ENCODE measurements around the gene MAGIX. TPM values are rescaled to one million over a fixed set of nuclear protein-coding genes. Genes with fewer than 3 reads are reported as not detected.

The MAGIX gene
- polyA plus RNA-seq, 3 donors, result 1.1 to 2.0 (median 1.5) TPM

DNA sequence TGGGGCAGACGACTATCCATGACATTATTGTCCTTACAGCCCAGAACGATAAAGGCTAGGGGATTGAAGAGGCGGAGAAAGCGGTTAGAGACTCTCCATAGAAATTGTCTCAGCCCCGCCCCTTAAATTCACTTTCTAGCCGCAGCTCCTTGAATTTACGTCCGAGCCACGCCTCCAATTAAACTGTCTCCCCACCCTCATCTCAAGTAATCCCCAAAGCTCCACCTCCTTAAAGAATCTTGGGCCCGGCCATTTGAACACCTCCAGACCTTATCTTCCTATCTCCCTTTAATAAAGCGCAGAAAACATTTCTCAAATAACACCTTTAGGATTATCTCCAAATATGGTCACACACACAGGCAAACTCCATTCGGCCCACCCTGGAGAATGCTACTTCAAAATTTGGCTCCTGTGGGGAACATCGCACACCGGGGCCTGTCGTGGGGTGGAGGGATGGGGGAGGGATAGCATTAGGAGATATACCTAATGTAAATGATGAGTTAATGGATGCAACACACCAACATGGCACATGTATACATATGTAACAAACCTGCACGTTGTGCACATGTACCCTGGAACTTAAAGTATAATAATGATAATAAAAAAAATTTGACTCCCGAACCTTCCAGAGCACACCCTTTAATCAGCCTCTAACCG is 7.2 kb upstream of the MAGIX start:
- Histone ChIP-seq H3K27me3 (ENCODE audit: control insufficient read depth in 2 of 2, insufficient read depth in 2 of 2, low read length in 2 of 2) (no peaks in the 10 kb centered on the region), H3K4me1 (ENCODE audit: control insufficient read depth in 1 of 2, insufficient read depth in 2 of 2, low read length in 2 of 2) (peaks cover 12 to 18% of the 10 kb centered on the region in 2 donors), H3K36me3 (replicated peaks in 1 of 2; ENCODE audit: control insufficient read depth in 1 of 2, insufficient read depth in 2 of 2, low read length in 2 of 2) (no peaks in the 10 kb centered on the region), H3K27ac (ENCODE audit: low read depth in 1 of 2, low read length in 2 of 2) (peak overlapping the region; percentile 91 to 93), H2AFZ (ENCODE audit: insufficient read depth, low read depth, low read length, poor library complexity, severe bottlenecking) (peak overlapping the region; percentile 32), H4K20me1 (ENCODE audit: insufficient read depth, low read length) (no peaks in the 10 kb centered on the region), H3K9ac (ENCODE audit: insufficient read depth, low read length, poor library complexity, severe bottlenecking) (peak overlapping the region; percentile 79), H3K4me2 (replicated peaks; ENCODE audit: extremely low read depth, low read length, poor library complexity, severe bottlenecking) (peak overlapping the region; percentile 70), H3K79me2 (ENCODE audit: insufficient read depth, low read length) (no peaks in the 10 kb centered on the region), H3K9me3 (replicated peaks in 1 of 2; ENCODE audit: control insufficient read depth in 1 of 2, insufficient read depth in 1 of 2, low read length in 2 of 2) (no peaks in the 10 kb centered on the region), H3K4me3 (replicated peaks in 1 of 3; ENCODE audit: low read depth in 2 of 3, low read length in 3 of 3) (peak overlapping the region; percentile 37 to 72 (median 56))
- Mint-ChIP-seq H3K4me3 (peak overlapping the region; percentile 82 to 91), H3K4me1 (peaks cover 17% of the 10 kb centered on the region), H3K27ac (peak overlapping the region; percentile 96 to 98 (median 97)), H3K9me3 (peaks cover 0 to 13% (median 8%) of the 10 kb centered on the region in 7 donors), H3K27me3 (ENCODE audit: low read depth in 3 of 3) (no peaks in the 10 kb centered on the region), H3K36me3 (no peaks in the 10 kb centered on the region)
- intact Hi-C loops (cut with micrococcal nuclease), result no loop called here
- peak in 1 of 3 donors; percentile 18 for DNase-seq
- TF ChIP-seq, protein P1, sequence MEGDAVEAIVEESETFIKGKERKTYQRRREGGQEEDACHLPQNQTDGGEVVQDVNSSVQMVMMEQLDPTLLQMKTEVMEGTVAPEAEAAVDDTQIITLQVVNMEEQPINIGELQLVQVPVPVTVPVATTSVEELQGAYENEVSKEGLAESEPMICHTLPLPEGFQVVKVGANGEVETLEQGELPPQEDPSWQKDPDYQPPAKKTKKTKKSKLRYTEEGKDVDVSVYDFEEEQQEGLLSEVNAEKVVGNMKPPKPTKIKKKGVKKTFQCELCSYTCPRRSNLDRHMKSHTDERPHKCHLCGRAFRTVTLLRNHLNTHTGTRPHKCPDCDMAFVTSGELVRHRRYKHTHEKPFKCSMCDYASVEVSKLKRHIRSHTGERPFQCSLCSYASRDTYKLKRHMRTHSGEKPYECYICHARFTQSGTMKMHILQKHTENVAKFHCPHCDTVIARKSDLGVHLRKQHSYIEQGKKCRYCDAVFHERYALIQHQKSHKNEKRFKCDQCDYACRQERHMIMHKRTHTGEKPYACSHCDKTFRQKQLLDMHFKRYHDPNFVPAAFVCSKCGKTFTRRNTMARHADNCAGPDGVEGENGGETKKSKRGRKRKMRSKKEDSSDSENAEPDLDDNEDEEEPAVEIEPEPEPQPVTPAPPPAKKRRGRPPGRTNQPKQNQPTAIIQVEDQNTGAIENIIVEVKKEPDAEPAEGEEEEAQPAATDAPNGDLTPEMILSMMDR (IDR thresholded peaks at IDR 0.05), result no peak
- WGBS (ENCODE audit: insufficient coverage), result 0% methylated on average over 8 of the region's 18 CpGs

DNA sequence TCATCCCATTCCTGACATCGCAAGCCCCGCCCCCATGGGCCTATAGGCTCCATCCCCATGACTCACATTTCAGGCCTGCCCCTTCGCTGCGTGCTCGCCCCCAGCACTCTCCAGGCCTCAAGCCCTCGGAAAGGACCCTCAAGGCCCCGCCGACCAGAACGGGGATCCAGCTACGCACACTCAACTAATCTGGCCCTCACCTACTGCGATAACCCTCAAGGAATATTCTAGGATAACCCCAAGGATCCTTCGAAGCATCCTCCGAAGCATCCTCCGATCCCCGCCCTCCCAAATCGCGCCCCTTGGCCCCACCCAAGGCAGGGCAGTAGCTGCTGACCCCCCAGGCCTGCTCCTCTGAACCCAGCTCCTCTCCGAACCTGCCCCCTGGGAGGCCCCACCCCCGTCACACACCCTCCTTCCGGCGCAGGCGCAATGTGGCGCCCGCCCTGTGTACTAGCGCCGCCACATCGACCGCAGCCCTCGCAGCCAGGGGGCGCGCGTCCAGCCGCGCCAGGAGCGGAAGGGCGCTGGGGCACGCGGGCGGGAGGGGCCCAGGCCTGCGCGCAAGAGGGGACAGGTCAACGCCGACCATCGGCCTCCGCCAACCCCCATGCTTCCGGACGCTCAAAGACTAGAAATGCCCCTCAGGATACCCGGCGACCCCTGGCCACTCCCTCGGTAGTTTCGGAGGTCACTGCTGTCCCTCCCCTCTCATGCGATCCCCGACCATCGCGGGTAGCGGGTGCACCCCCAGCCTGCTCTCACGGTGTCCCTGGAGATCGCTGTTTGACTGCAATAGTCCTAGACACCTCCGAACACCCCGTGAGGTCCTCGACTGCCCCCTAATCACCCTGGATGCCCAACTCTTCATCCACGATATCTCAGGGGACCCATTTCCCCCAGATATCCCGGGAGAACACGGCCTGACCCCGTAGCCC is 6.4 kb upstream of the MAGIX start:
- H3K36me3 ChIP-seq (replicated peaks in 1 of 2; ENCODE audit: control insufficient read depth in 1 of 2, insufficient read depth in 2 of 2, low read length in 2 of 2), result no peaks in the 10 kb centered on the region
- H3K9me3 ChIP-seq (replicated peaks in 1 of 2; ENCODE audit: control insufficient read depth in 1 of 2, insufficient read depth in 1 of 2, low read length in 2 of 2), result no peaks in the 10 kb centered on the region
- H3K4me1 ChIP-seq (ENCODE audit: control insufficient read depth in 1 of 2, insufficient read depth in 2 of 2, low read length in 2 of 2), result peaks cover 15 to 20% of the 10 kb centered on the region in 2 donors
- H3K27me3 Mint-ChIP-seq (ENCODE audit: low read depth in 3 of 3), result no peaks in the 10 kb centered on the region
- H3K27ac Mint-ChIP-seq, result peak overlapping the region; percentile 96 to 98 (median 97)
- WGBS (ENCODE audit: insufficient coverage), result under 1% methylated on average over 35 of the region's 65 CpGs
- peak overlapping the region; percentile 70 for H3K4me2 ChIP-seq (replicated peaks; ENCODE audit: extremely low read depth, low read length, poor library complexity, severe bottlenecking)
- H3K4me1 Mint-ChIP-seq, result peaks cover 20% of the 10 kb centered on the region
- H3K27me3 ChIP-seq (ENCODE audit: control insufficient read depth in 2 of 2, insufficient read depth in 2 of 2, low read length in 2 of 2), result no peaks in the 10 kb centered on the region
- no peaks in the 10 kb centered on the region for H3K79me2 ChIP-seq (ENCODE audit: insufficient read depth, low read length)
- peak overlapping the region; percentile 76 for H2AFZ ChIP-seq (ENCODE audit: insufficient read depth, low read depth, low read length, poor library complexity, severe bottlenecking)
- H3K9ac ChIP-seq (ENCODE audit: insufficient read depth, low read length, poor library complexity, severe bottlenecking), result peak overlapping the region; percentile 79
- peak overlapping the region; percentile 37 to 72 (median 56) for H3K4me3 ChIP-seq (replicated peaks in 1 of 3; ENCODE audit: low read depth in 2 of 3, low read length in 3 of 3)
- H4K20me1 ChIP-seq (ENCODE audit: insufficient read depth, low read length), result no peaks in the 10 kb centered on the region
- H3K36me3 Mint-ChIP-seq, result no peaks in the 10 kb centered on the region
- intact Hi-C loops (cut with micrococcal nuclease), result no loop called here
- peak overlapping the region; percentile 82 to 91 for H3K4me3 Mint-ChIP-seq
- H3K9me3 Mint-ChIP-seq, result peaks cover 0 to 13% (median 5%) of the 10 kb centered on the region in 7 donors
- TF ChIP-seq, protein P1 (IDR thresholded peaks at IDR 0.05), result peak; percentile 68
- peak; percentile 75 to 82 (median 81) for DNase-seq
- peak overlapping the region; percentile 91 to 93 for H3K27ac ChIP-seq (ENCODE audit: low read depth in 1 of 2, low read length in 2 of 2)
